Effector memory CD8-positive, alpha-beta T cell (primary cell): ENCODE results near the gene CHIT1.
A peak's percentile ranks its signal among the peaks of the same experiment; 100 is the strongest.

Experiments used
- ATAC-seq: fragments of 150-1000 bp; cut with Tn5 transposase; replicated peaks from 2 replicates; pipeline ENCODE4 v1.10.0; 2021; ENCODE audit warnings: mild to moderate bottlenecking, moderate library complexity
- DNase-seq, 3 experiments: peaks; one replicate each; pipeline ENCODE4 v3.0.0; 2021
- H3K27ac Mint-ChIP-seq, 2 donors: one replicate each; pipeline ENCODE4 v1.8.0; 2022; ENCODE audit warnings: mild to moderate bottlenecking in 2 of 2, mixed read lengths in 2 of 2, moderate library complexity in 2 of 2
- H3K27me3 Mint-ChIP-seq, 2 donors: one replicate each; pipeline ENCODE4 v1.8.0; 2022; ENCODE audit warnings: mixed read lengths in 2 of 2
- H3K36me3 Mint-ChIP-seq: one replicate; pipeline ENCODE4 v1.8.0; 2022; ENCODE audit warnings: mild to moderate bottlenecking, moderate library complexity, mixed read lengths; ENCODE audit not compliant: insufficient read depth
- H3K4me1 Mint-ChIP-seq, 2 donors: one replicate each; pipeline ENCODE4 v1.8.0; 2022; ENCODE audit warnings: low read depth in 2 of 2, mixed read lengths in 2 of 2
- H3K4me3 Mint-ChIP-seq, 2 donors: one replicate each; pipeline ENCODE4 v1.8.0; 2022; ENCODE audit warnings: mild to moderate bottlenecking in 2 of 2, mixed read lengths in 2 of 2, moderate library complexity in 2 of 2
- H3K9me3 Mint-ChIP-seq, 2 donors: one replicate each; pipeline ENCODE4 v1.8.0; 2022; ENCODE audit warnings: mixed read lengths in 2 of 2
- total RNA-seq, 9 experiments: gene quantifications; one replicate each; lab custom pipeline; 2026; lab: John Stamatoyannopoulos, UW

The CHIT1 gene
- 0 to 1.9 (median 0.23) reads per million in 9 experiments for total RNA-seq

DNA sequence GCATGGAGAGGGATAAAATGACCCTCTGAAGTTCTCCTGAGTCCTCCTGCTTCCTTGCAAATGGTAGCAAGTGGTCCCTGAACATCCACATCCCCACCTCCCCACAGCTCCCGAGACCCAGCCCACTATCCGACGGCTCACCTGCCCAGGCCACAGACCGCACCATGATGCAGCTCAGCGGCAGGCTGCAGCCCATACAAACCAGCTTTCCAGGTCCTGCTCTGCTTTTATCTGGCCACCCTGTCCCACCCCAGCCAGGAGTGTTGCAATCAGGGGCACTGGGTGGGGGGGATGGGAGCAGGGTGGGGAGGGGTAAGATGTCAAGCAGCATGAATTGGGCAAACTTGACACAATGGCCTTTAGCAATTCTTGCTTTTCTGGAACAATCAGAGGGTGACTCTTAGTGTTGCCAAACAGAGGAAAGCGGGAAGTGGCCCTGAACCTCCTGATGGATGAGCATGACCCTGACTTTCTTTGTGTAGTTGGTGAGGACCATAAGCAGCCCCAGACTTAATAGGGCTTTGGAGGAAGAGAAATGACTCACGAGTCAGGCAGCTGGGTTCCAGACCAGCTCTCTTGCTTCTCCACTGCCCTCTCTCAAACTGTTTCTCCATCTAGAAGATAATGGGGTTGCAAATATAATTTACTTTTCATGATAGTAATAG, at the start of gene CHIT1:
CHIT1 (minus strand) TSS at position 203 of the 665 bp plus-strand sequence; CDS start at position 166, 37 bp downstream.
- Mint-ChIP-seq H3K4me3 (no peak within 1 kb of the TSS), H3K9me3 (peaks cover 5 to 9% of the 10 kb centered on the region in 2 donors), H3K27ac (no peak within 1 kb of the TSS), H3K27me3 (peaks cover 53 to 83% of the 10 kb centered on the region in 2 donors), H3K36me3 (no peaks in the 10 kb centered on the region), H3K4me1 (no peaks in the 10 kb centered on the region)
- ATAC-seq: no peak
- no peak for DNase-seq

DNA sequence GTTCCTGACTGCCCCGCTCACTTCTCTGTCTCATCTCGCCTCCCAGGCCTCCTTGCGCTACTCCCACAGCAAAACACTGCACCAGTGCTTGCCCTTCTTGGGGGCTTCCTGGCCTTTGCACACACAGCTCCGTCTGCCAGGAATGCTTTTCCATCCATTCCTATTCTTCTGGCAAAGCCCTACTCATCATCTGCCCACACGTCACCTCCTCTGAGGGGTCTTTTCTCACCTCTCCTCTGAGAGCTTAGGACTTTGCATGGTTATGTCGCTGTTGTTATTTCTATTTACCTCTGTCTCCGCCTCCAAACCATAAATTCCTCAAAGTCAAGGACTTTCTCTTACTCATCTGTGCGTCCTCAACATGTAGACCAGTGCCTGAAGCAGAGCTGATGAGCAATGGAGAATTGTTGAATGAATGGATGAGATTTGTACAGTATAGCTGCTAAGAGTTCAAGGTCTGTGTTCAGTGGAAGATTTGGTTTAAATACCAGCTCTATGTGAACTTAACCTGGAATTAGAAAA, 49.5 kb upstream of the CHIT1 start:
- Mint-ChIP-seq H3K27me3 (no peaks in the 10 kb centered on the region), H3K9me3 (no peaks in the 10 kb centered on the region), H3K4me1 (peaks cover 17% of the 10 kb centered on the region in 2 donors), H3K27ac (peak overlapping the region in 1 of 2 donors; percentile 46), H3K36me3 (no peaks in the 10 kb centered on the region), H3K4me3 (peak overlapping the region; percentile 2 to 18)
- no peak for ATAC-seq
- DNase-seq: no peak

GRCh38 chr1:203278082-203278884, 48.8 kb upstream of the CHIT1 start:
- Mint-ChIP-seq H3K4me1 (peaks cover 20 to 21% of the 10 kb centered on the region in 2 donors), H3K9me3 (no peaks in the 10 kb centered on the region), H3K27ac (peak overlapping the region in 1 of 2 donors; percentile 51), H3K4me3 (peak overlapping the region in 1 of 2 donors; percentile 2), H3K27me3 (no peaks in the 10 kb centered on the region), H3K36me3 (no peaks in the 10 kb centered on the region)
- no peak for DNase-seq
- ATAC-seq: peak; percentile 29

DNA sequence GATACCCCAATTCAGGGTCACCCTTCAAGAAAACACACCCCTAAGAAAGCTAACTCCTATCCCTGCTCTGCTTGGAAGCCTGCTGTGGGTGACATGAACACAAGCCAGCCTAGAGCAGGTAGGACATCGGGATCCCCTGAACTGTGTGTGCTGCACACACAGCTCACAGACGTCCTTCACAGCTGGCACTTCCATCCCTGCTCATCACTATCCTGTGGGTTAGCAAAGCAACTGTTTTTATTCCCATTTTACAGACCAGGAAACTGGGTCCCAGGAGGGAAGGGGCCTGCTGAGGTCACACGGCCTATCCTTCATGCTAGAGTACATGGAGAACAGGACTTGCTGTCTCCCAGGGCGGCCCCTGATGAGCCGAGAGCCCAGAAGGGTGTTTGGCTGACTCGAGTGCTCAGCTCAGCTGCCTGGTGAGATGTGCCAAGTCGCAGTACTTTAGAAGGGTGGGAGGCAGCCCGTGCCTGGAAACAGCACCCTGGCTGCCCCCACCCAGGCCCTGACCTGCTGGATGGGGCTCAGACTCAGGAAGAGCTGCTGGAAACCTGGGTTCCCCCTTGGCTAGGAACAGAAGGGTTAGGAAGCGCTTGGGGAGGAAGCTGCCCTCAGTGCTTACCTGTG, 47.6 kb upstream of the CHIT1 start:
- no peak for ATAC-seq
- Mint-ChIP-seq H3K4me3 (peak overlapping the region in 1 of 2 donors; percentile 5), H3K27ac (peak overlapping the region; percentile 46 to 87), H3K9me3 (no peaks in the 10 kb centered on the region), H3K27me3 (no peaks in the 10 kb centered on the region), H3K4me1 (peaks cover 24 to 25% of the 10 kb centered on the region in 2 donors), H3K36me3 (no peaks in the 10 kb centered on the region)
- DNase-seq: no peak

DNA sequence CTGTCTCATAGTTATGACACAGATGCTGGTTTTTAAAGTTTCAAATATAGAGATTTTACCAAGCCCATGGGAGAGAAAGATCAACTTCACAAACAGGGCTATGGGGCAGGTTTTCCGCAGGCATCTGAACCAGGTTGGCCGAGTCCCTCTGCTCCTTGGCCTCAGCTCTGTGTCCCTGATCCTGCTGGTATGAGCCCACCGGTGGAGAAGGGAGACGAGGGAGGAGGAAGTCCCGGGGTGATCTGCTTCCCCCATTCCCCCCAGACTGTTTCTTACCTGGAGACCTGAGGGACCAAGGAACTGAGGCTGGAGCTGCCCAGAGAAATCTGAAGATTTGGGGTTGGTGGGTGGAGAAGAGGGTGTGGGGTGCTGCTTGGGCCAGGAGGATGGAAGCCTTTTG, 46.9 kb upstream of the CHIT1 start:
- DNase-seq: no peak
- Mint-ChIP-seq H3K36me3 (no peaks in the 10 kb centered on the region), H3K4me3 (no peak overlapping the region), H3K4me1 (peaks cover 22 to 24% of the 10 kb centered on the region in 2 donors), H3K27me3 (no peaks in the 10 kb centered on the region), H3K27ac (peak overlapping the region in 1 of 2 donors; percentile 87), H3K9me3 (no peaks in the 10 kb centered on the region)
- ATAC-seq: no peak

- ATAC-seq: no peak
- H3K27ac Mint-ChIP-seq: peak overlapping the region; percentile 13 to 63
- no peaks in the 10 kb centered on the region for H3K27me3 Mint-ChIP-seq
- no peaks in the 10 kb centered on the region for H3K36me3 Mint-ChIP-seq
- H3K4me1 Mint-ChIP-seq: peaks cover 24 to 27% of the 10 kb centered on the region in 2 donors
- no peak for DNase-seq
- no peaks in the 10 kb centered on the region for H3K9me3 Mint-ChIP-seq
- H3K4me3 Mint-ChIP-seq: no peak overlapping the region
Measured at GRCh38 chr1:203275656-203276272, 46.3 kb upstream of the CHIT1 start.

- DNase-seq (no peak), ATAC-seq (no peak)
- Mint-ChIP-seq H3K36me3 (no peaks in the 10 kb centered on the region), H3K27ac (peak overlapping the region in 1 of 2 donors; percentile 13), H3K4me1 (peaks cover 24 to 30% of the 10 kb centered on the region in 2 donors), H3K4me3 (no peak overlapping the region), H3K9me3 (no peaks in the 10 kb centered on the region), H3K27me3 (no peaks in the 10 kb centered on the region)
Measured at GRCh38 chr1:203274603-203275381, 45.3 kb upstream of the CHIT1 start.

DNA sequence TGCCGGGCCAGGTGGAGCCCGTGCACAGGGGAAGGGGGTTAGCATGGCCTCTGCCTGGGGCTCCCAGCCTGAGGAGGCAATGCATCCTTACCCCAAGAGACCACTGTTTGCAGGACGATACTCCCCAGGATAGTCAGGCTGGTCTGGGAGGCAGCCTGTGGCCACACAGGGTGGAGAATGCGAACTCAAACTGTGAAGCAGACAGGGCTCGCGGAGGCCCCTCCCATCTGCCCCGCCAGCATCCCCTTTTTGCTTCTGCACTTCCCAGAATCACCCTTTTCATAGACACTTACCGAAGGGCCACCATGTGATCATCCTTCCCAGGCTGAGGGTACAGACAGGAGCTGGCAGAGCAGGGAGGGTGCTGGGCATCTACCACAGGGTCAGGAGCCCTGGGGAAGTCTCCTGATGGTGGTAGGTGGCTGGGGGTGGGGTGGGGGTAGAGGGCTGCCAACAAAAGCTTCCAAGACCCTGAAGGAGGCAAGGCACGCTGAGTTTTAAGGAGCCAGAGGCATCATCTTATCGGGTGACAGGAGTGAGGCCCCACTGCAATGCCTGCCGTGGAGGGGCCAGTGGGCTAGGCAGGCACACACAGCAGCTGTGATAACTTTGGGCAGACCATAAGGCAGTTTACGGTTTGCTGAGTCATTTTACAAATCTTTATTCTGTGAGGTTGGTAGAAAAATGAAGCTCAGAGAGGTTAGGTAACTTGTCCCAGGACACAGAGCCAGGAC, 44.6 kb upstream of the CHIT1 start:
- H3K36me3 Mint-ChIP-seq: no peaks in the 10 kb centered on the region
- peaks cover 23 to 30% of the 10 kb centered on the region in 2 donors for H3K4me1 Mint-ChIP-seq
- DNase-seq (no peak), ATAC-seq (no peak)
- no peaks in the 10 kb centered on the region for H3K9me3 Mint-ChIP-seq
- peak overlapping the region in 1 of 2 donors; percentile 73 for H3K4me3 Mint-ChIP-seq
- no peaks in the 10 kb centered on the region for H3K27me3 Mint-ChIP-seq
- no peak overlapping the region for H3K27ac Mint-ChIP-seq

GRCh38 chr1:203273206-203273868, 43.9 kb upstream of the CHIT1 start:
- peaks cover 19 to 28% of the 10 kb centered on the region in 2 donors for H3K4me1 Mint-ChIP-seq
- H3K9me3 Mint-ChIP-seq: no peaks in the 10 kb centered on the region
- H3K27ac Mint-ChIP-seq: peak overlapping the region in 1 of 2 donors; percentile 79
- peak; percentile 78 for ATAC-seq
- peak overlapping the region; percentile 15 to 73 for H3K4me3 Mint-ChIP-seq
- H3K27me3 Mint-ChIP-seq: no peaks in the 10 kb centered on the region
- no peaks in the 10 kb centered on the region for H3K36me3 Mint-ChIP-seq
- DNase-seq: peak; percentile 91 to 92 (median 91)

DNA sequence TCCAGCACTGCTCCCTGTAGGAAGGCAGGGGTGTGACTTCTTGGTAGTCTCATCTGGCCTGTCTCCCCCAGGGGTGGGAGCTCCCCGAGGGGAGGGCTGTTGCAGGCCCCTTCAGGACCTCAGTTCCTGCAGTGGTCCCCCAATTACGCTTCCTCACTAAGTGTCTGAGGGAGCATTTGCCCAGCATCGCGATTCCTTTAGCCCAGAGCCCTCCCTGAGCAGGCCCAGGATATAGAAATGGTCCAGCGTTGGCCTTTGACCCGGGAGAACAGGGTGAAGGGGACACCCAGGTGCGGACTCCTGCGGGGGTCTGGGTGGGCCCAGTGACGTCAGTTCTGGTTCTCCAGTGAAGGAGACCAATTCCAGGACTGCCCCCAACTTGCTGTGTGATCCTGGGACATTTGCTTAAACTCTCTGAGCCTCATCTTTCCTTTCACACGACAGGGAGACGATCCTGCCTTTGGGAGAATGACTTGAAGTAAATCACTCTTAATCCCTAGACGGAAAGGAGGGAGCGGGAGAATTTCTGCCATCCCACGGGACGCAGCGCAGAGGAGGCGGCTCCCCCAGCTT, 43.2 kb upstream of the CHIT1 start:
- ATAC-seq (no peak), DNase-seq (no peak)
- Mint-ChIP-seq H3K4me3 (peak overlapping the region; percentile 15 to 73), H3K27ac (peak overlapping the region in 1 of 2 donors; percentile 79), H3K4me1 (peaks cover 17 to 27% of the 10 kb centered on the region in 2 donors), H3K27me3 (no peaks in the 10 kb centered on the region), H3K36me3 (no peaks in the 10 kb centered on the region), H3K9me3 (no peaks in the 10 kb centered on the region)

- Mint-ChIP-seq H3K9me3 (no peaks in the 10 kb centered on the region), H3K27me3 (peaks cover 0 to 3% of the 10 kb centered on the region in 2 donors), H3K4me3 (no peak overlapping the region), H3K27ac (no peak overlapping the region), H3K4me1 (peaks cover 17 to 29% of the 10 kb centered on the region in 2 donors), H3K36me3 (no peaks in the 10 kb centered on the region)
- DNase-seq (no peak), ATAC-seq (no peak)
Measured at GRCh38 chr1:203271962-203272632, 42.6 kb upstream of the CHIT1 start.
